SU-DHL-6 (cell line): ENCODE results near the gene MGRN1.

Experiments
- CTCF ChIP-seq: fragments of 200-600 bp; sonication (generic); IDR thresholded peaks from one replicate; pipeline ENCODE4 v1.5.1; 2017; ENCODE audit warnings: antibody characterized with exemption, mild to moderate bottlenecking, low read length, moderate library complexity; ENCODE audit not compliant: insufficient read depth, poor library complexity, severe bottlenecking
- EZH2phosphoT487 ChIP-seq: fragments of 200-600 bp; sonication (generic), shearing (Covaris generic); conservative IDR thresholded peaks from 2 replicates; pipeline ENCODE4 v1.6.1; 2018; ENCODE audit warnings: mild to moderate bottlenecking, antibody characterized with exemption, low read length, moderate library complexity, mixed read lengths

GRCh38 chr16:4733747-4734062, 109.1 kb downstream of the MGRN1 start:
- TF ChIP-seq CTCF, result no peak
- no peak for TF ChIP-seq EZH2phosphoT487
